PC-3 (cell line): ENCODE data around the gene YPEL2. TPM values are rescaled to one million over a fixed set of nuclear protein-coding genes. Genes with fewer than 3 reads are reported as not detected.

Experiments used
- ATAC-seq: fragments of 200-7000 bp; cut with Tn5 transposase; 2 replicates; pipeline ENCODE4 v1.9.1; 2020; ENCODE audit warnings: mild to moderate bottlenecking, moderate library complexity
- BruUV-seq: library from RNA; stranded (reverse); fragments of 400-500 nt; replicated peaks from 2 replicates; lab custom pipeline; 2021; lab: Mats Ljungman, UMichigan
- CTCF ChIA-PET: fragments of 300-600 bp; sonication (Branson Sonifier 250); formaldehyde crosslinking; loops from one replicate; lab custom pipeline; 2022; ENCODE audit warnings: antibody characterized with exemption; lab: Charles Lee
- POLR2A ChIA-PET: fragments of 300-600 bp; sonication (Branson Sonifier 250); formaldehyde crosslinking; loops from one replicate; lab custom pipeline; 2022; ENCODE audit warnings: antibody characterized with exemption; ENCODE audit not compliant: unreplicated experiment; lab: Charles Lee
- DNase-seq: peaks from one replicate; pipeline ENCODE4 v3.0.0-alpha.2; 2015
- H2AFZ ChIP-seq: fragments of 300-600 bp; sonication (generic); 2 replicates; pipeline ENCODE4 v1.6.0; 2016; ENCODE audit warnings: antibody characterized with exemption, low read length
- H3F3A ChIP-seq: fragments of 300-600 bp; sonication (generic); one replicate; pipeline ENCODE4 v1.6.0; 2017; ENCODE audit warnings: antibody characterized with exemption, low read length, control low read depth, mild to moderate bottlenecking; ENCODE audit not compliant: unreplicated experiment
- H3K27ac ChIP-seq: fragments of 300-600 bp; sonication (generic); 2 replicates; pipeline ENCODE4 v1.5.1; 2016; ENCODE audit warnings: mild to moderate bottlenecking, low read length
- H3K27me3 ChIP-seq: fragments of 300-600 bp; sonication (generic); 2 replicates; pipeline ENCODE4 v1.6.1; 2016; ENCODE audit warnings: low read length, mixed read lengths
- H3K36me3 ChIP-seq: fragments of 300-600 bp; sonication (generic); 2 replicates; pipeline ENCODE4 v1.6.1; 2016; ENCODE audit warnings: low read depth, mixed run types, low read length, mixed read lengths
- H3K4me1 ChIP-seq: fragments of 300-600 bp; sonication (generic); 2 replicates; pipeline ENCODE4 v1.5.1; 2016; ENCODE audit warnings: low read length; ENCODE audit not compliant: insufficient read depth
- H3K4me2 ChIP-seq: fragments of 300-600 bp; sonication (generic); 2 replicates; pipeline ENCODE4 v1.6.0; 2016; ENCODE audit warnings: low read length
- H3K4me3 ChIP-seq: fragments of 300-600 bp; sonication (generic); 2 replicates; pipeline ENCODE4 v1.5.1; 2016; ENCODE audit warnings: mild to moderate bottlenecking, low read length, mixed read lengths
- H3K79me2 ChIP-seq: fragments of 300-600 bp; sonication (generic); 2 replicates; pipeline ENCODE4 v1.6.1; 2017; ENCODE audit warnings: low read length, mixed read lengths
- H3K9ac ChIP-seq: fragments of 300-600 bp; sonication (generic); 2 replicates; pipeline ENCODE4 v1.6.0; 2016; ENCODE audit warnings: mild to moderate bottlenecking, low read length
- H3K9me2 ChIP-seq: fragments of 300-600 bp; sonication (generic); replicated peaks from 2 replicates; pipeline ENCODE4 v1.6.1; 2016; ENCODE audit warnings: mixed run types, low read length, mixed read lengths
- H3K9me3 ChIP-seq: fragments of 300-600 bp; sonication (generic); 2 replicates; pipeline ENCODE4 v1.6.1; 2016; ENCODE audit warnings: low read length, mixed read lengths
- H4K20me1 ChIP-seq: fragments of 300-600 bp; sonication (generic); 2 replicates; pipeline ENCODE4 v1.6.1; 2016; ENCODE audit warnings: low read length, mixed read lengths
- EZH2 ChIP-seq: fragments of 300-600 bp; sonication (generic); IDR thresholded peaks from one replicate; pipeline ENCODE4 v1.6.1; 2017; ENCODE audit warnings: antibody characterized with exemption, mild to moderate bottlenecking, low read length; ENCODE audit not compliant: unreplicated experiment
- EZH2phosphoT487 ChIP-seq: fragments of 300-600 bp; sonication (generic); IDR thresholded peaks from 2 replicates; pipeline ENCODE4 v1.6.1; 2018; ENCODE audit warnings: mild to moderate bottlenecking, antibody characterized with exemption, low read length, borderline replicate concordance
- intact Hi-C: fragments of 100-400 bp; cut with micrococcal nuclease; formaldehyde crosslinking; loops from 2 replicates; pipeline ENCODE4 v1.9.0; 2023
- total RNA-seq: library from RNA; depleted of rRNA; stranded (reverse); fragments of >200 nt; gene quantifications from 2 replicates; pipeline ENCODE4 v1.2.3, GENCODE V29; 2014
- TF ChIP-seq, protein P1 (sequence below): fragments of 300-600 bp; sonication (generic); conservative IDR thresholded peaks from 2 replicates; pipeline ENCODE4 v1.5.1; 2017; ENCODE audit warnings: antibody characterized with exemption, low read depth, mild to moderate bottlenecking, low read length

Gene YPEL2
- total RNA-seq, 1 experiment from 2014 or later = 0.47 TPM

DNA sequence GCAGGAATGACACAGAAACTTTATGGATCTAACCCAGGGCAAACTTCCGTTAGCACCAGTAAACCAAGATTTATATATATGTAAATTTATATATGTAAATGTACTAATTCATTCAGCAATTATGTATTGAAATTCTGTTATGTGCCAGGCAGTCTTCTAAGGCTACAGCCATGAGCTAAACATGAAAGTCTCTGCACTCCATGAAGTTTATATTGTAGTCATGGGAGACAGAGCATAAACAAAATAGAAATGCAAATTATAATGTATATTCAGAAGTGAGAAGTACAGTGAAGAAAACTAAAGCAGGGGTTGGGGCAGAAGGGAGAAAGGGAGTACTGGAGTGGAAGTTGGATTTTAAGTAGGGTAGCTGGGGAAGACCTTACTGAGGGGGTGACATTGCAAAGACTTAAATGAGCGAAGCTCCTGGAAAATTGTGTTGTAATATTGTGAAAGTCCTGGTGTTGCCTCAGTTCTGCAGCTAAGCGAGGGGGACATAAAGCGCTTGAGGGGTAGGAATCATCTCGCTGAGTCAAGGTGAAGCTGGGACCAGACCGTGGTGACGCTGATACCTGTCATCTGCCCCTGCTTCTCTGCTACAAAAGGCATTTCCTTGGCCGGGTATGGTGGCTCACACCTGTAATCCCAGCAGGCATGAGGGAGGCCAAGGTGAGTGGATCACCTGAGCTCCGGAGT is 64.8 kb downstream of the YPEL2 start:
- Histone ChIP-seq H3K4me1 (no peaks in the 10 kb centered on the region), H4K20me1 (no peaks in the 10 kb centered on the region), H3K9ac (no peak overlapping the region), H3K9me3 (no peaks in the 10 kb centered on the region), H2AFZ (no peak overlapping the region), H3F3A (no peaks in the 10 kb centered on the region), H3K4me2 (no peak overlapping the region), H3K9me2 (no peaks in the 10 kb centered on the region), H3K36me3 (no peaks in the 10 kb centered on the region), H3K4me3 (no peak overlapping the region), H3K27ac (no peak overlapping the region), H3K79me2 (no peaks in the 10 kb centered on the region), H3K27me3 (no peaks in the 10 kb centered on the region)
- DNase-seq (no peak), ATAC-seq (no peak)
- CTCF ChIA-PET = no interaction called here
- POLR2A ChIA-PET = no interaction called here
- intact Hi-C loops = no loop called here
- TF ChIP-seq EZH2 (no peak), EZH2phosphoT487 (no peak)
- TF ChIP-seq, protein P1, sequence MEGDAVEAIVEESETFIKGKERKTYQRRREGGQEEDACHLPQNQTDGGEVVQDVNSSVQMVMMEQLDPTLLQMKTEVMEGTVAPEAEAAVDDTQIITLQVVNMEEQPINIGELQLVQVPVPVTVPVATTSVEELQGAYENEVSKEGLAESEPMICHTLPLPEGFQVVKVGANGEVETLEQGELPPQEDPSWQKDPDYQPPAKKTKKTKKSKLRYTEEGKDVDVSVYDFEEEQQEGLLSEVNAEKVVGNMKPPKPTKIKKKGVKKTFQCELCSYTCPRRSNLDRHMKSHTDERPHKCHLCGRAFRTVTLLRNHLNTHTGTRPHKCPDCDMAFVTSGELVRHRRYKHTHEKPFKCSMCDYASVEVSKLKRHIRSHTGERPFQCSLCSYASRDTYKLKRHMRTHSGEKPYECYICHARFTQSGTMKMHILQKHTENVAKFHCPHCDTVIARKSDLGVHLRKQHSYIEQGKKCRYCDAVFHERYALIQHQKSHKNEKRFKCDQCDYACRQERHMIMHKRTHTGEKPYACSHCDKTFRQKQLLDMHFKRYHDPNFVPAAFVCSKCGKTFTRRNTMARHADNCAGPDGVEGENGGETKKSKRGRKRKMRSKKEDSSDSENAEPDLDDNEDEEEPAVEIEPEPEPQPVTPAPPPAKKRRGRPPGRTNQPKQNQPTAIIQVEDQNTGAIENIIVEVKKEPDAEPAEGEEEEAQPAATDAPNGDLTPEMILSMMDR = no peak
- BruUV-seq = no TSS peak

DNA sequence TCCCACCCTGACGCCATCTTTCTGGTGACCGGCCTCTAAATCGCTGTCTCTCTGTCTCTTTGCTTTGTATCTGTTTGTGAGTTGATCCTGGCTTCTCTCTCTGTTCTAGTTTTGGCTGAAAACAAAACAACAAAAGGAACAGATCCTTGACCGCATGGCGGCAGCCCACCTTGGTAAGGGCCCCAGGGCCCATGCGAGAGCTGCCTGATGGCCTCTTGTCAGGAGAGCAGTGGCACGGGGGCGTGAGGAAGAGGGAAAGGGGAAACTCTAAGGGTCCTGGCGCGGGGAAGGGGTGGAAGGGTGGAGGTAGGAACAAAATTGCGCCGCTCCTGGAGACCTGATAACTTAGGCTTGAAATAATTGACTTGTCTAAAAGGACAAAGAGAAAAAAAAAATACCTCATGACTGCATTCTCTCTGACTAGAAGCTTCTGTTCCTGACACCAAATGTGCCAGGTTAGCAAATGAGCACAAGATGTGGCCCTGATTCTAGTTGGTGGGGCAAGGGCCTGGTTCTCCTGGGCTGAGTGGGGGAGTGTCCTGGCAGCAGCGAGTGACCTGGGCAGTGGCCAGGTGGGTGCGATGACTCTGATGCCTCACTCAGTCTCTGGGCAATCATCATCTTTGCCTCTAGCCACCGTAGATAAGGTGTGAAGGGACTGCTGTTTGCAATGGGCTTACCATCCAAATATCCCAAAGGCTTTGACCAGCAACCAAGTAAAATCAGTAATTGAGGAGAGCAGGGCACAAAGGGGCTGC is 66.0 kb downstream of the YPEL2 start:
- H3K36me3 ChIP-seq = no peaks in the 10 kb centered on the region
- H3K4me1 ChIP-seq = no peaks in the 10 kb centered on the region
- H3K79me2 ChIP-seq = no peaks in the 10 kb centered on the region
- H2AFZ ChIP-seq = no peak overlapping the region
- H3K4me2 ChIP-seq = no peak overlapping the region
- no peak overlapping the region for H3K4me3 ChIP-seq
- no peak for DNase-seq
- TF ChIP-seq EZH2 (no peak), EZH2phosphoT487 (no peak)
- TF ChIP-seq, protein P1 = no peak
- H3K9ac ChIP-seq = no peak overlapping the region
- ChIA-PET POLR2A (no interaction called here), CTCF (no interaction called here)
- no peaks in the 10 kb centered on the region for H3F3A ChIP-seq
- H3K27me3 ChIP-seq = no peaks in the 10 kb centered on the region
- H3K9me3 ChIP-seq = no peaks in the 10 kb centered on the region
- no peaks in the 10 kb centered on the region for H3K9me2 ChIP-seq
- H4K20me1 ChIP-seq = no peaks in the 10 kb centered on the region
- no peak overlapping the region for H3K27ac ChIP-seq
- no peak for ATAC-seq
- BruUV-seq = no TSS peak
- intact Hi-C loops = no loop called here

DNA sequence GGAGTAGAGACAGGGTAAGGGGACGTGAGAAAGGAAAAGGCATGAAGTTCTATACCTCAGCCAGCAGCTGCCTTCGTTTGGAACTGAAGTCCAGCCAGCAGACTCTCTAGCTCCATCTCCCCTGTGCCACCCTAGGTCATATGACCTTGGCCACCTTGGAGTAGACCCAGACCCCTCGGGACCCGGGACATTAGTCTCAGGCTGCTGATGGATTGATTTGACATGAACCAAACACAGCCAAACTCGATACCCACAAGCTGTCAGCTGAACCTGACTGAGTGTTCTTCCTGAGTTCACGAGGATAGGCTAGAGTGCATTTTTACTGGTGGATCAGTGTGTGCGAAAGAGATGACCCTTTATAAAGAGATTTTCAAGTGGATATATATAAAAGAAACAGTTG is 68.5 kb downstream of the YPEL2 start:
- BruUV-seq = no TSS peak
- Histone ChIP-seq H3K9ac (no peak overlapping the region), H3K27ac (no peak overlapping the region), H4K20me1 (no peaks in the 10 kb centered on the region), H3F3A (no peaks in the 10 kb centered on the region), H3K4me2 (no peak overlapping the region), H3K79me2 (no peaks in the 10 kb centered on the region), H3K9me3 (no peaks in the 10 kb centered on the region), H3K36me3 (no peaks in the 10 kb centered on the region), H3K9me2 (no peaks in the 10 kb centered on the region), H2AFZ (no peak overlapping the region), H3K4me1 (no peaks in the 10 kb centered on the region), H3K27me3 (no peaks in the 10 kb centered on the region), H3K4me3 (no peak overlapping the region)
- no peak for TF ChIP-seq EZH2phosphoT487
- TF ChIP-seq, protein P1 = no peak
- no peak for TF ChIP-seq EZH2
- intact Hi-C loops = no loop called here
- DNase-seq (no peak), ATAC-seq (no peak)
- POLR2A ChIA-PET = no interaction called here
- CTCF ChIA-PET = no interaction called here
